ENCODE results near the gene ATIC.

The ATIC gene

DNA sequence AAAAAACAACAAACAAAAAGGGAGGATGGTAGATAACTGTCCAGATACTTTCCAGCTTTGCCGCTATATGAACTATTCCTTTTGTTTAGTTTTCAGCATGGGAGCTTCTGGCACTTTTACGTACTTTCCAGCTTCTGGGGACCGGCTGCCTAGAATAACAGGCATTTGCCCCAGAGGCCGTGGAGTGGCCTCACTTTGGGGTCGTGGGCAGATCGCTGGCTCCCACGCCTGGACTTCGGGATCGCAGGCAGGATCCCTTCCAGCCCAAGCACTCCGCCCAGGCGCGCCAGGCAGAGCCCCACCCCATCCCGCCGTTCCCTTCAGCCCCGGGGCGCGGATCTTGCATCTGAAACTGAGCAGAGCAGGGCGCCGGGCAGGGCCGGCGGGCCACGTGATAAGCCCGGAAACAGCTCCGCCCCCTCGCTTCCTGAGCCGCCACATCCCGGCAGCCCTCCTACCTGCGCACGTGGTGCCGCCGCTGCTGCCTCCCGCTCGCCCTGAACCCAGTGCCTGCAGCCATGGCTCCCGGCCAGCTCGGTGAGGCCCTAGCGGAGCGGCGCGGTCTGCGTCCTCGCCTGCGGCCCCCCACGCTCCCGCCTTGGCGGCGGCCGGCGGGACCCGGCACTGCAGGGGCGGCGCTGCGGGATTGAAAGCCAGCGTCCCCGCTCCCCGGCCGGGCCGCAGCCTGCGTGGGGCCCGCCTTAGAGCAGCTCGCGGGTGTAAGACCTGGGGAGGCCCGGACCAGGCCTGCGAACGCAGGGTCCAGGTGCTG lies at the start of gene ATIC:
Gene ATIC (plus strand): TSS at position 435 of the 772 bp plus-strand sequence. CDS start 84 bp downstream, at position 519.
- Histone ChIP-seq H3K27me3 (ENCODE audit: insufficient read depth, low read length) (no peaks in the 10 kb centered on the region), H3K9me3 (ENCODE audit: low read length) (no peaks in the 10 kb centered on the region), H3K4me3 (ENCODE audit: low read length) (peak within 1 kb of the TSS; percentile 37), H3K36me3 (ENCODE audit: insufficient read depth, low read length) (no peaks in the 10 kb centered on the region), H2AFZ (ENCODE audit: low read depth, low read length) (peak within 1 kb of the TSS; percentile 84), H3K4me1 (ENCODE audit: insufficient read depth, low read length) (no peaks in the 10 kb centered on the region)

DNA sequence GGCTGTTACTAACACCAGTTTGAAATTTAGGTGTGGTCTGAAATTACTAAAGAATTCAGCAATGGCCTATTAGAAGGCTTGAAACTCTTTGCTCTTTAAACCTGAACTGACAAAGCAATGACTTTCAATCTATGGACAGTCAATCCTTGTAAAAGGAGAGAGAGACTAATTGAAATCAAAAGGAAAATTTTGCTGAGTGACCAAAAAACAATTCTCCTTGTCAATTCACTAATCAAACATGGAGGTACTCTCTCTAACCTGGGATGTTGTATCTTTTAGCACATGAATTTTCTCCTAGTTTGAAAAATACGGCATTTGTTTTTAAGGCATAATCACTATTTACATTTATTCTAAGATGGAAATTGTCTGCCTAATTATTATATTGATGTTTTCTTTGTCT lies 49.6 kb upstream of the ATIC start:
- H3K4me3 ChIP-seq (ENCODE audit: low read length), result no peak overlapping the region
- no peak overlapping the region for H2AFZ ChIP-seq (ENCODE audit: low read depth, low read length)
- no peaks in the 10 kb centered on the region for H3K27me3 ChIP-seq (ENCODE audit: insufficient read depth, low read length)
- peaks cover 9% of the 10 kb centered on the region for H3K4me1 ChIP-seq (ENCODE audit: insufficient read depth, low read length)
- no peaks in the 10 kb centered on the region for H3K9me3 ChIP-seq (ENCODE audit: low read length)
- no peaks in the 10 kb centered on the region for H3K36me3 ChIP-seq (ENCODE audit: insufficient read depth, low read length)

DNA sequence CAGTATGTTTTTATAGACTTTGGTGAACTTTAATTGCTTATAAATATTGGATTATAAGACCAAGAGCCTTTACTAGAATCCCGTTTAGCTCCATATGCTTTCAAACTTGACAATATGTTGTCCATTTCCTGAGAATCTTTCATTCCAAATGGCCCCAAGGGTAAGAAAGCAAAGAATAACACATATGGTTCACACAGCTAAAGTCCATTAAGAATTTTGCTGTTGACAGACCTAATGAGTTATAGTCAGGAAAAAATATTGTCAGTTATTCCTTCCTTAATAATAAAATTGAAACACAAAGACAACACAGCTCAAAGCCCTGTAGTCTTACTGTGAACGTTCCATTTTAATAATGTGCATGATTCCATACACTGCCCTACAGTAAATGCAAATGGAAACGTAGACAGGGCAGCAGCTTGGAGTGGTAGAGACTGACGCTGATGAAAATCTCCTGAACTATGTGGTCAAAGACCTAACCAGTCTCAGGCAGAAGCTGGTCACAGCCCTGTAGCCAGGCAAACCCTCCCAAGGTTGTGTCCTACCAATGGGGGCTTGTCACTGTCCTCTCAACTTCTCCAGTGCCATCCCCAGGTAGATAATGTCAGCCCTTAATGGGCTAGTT lies 49.0 kb upstream of the ATIC start:
- Histone ChIP-seq H3K4me1 (ENCODE audit: insufficient read depth, low read length) (peaks cover 9% of the 10 kb centered on the region), H3K27me3 (ENCODE audit: insufficient read depth, low read length) (no peaks in the 10 kb centered on the region), H3K36me3 (ENCODE audit: insufficient read depth, low read length) (no peaks in the 10 kb centered on the region), H3K9me3 (ENCODE audit: low read length) (no peaks in the 10 kb centered on the region), H3K4me3 (ENCODE audit: low read length) (no peak overlapping the region), H2AFZ (ENCODE audit: low read depth, low read length) (no peak overlapping the region)

DNA sequence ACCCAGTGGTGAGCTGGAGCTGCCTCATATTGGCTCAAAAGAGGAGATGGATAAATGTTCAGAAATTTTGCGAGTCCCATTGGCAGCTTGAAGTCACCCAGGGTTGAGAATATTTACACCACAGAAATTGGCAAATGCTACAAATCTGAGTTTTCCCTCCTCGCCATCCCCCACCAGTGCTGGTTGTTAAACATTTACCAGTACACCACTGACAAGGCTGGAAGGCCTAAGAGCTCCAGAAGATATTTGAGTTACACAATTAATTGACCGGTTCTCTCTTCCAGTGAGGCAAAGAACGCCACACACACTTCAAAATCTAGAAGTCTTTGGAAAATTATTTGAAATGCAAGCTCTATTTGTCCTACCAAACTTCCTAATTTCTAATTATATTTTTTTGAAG lies 47.5 kb upstream of the ATIC start:
- Histone ChIP-seq H3K36me3 (ENCODE audit: insufficient read depth, low read length) (no peaks in the 10 kb centered on the region), H2AFZ (ENCODE audit: low read depth, low read length) (no peak overlapping the region), H3K27me3 (ENCODE audit: insufficient read depth, low read length) (no peaks in the 10 kb centered on the region), H3K9me3 (ENCODE audit: low read length) (no peaks in the 10 kb centered on the region), H3K4me3 (ENCODE audit: low read length) (no peak overlapping the region), H3K4me1 (ENCODE audit: insufficient read depth, low read length) (peaks cover 11% of the 10 kb centered on the region)

DNA sequence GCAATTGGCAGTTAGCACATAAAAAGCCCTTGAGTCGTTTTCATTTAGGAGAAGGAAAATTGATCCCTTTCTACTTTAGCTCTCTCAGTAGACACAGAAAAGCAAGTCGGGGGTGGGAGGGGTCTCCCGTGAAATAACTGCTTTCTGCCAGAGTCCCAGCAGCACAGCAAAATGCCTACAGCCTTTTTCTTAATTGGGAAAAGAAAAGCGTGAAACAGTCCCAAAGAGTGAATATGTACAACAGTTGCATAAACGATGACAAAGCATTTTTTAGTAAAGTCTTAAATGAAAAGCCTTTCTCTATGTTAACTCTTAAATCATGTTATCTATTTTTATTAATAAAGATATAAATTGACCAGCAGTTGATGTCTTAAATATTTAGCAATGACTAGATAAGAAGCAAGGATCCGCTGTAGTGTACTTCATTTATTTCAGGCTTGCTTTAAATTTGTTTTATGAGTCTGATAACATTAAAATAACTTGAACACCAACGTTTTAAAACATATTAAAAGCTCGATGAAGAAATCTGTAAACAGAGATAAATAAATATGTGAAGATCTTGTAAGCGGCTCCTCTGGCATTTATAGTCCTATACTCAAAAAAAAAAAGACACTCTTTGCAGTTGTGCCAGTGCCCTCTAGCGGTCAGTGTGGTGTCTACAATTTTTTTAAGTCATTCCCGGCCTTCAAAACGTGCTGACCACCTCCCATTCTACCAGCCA lies 42.3 kb upstream of the ATIC start:
- Histone ChIP-seq H3K4me3 (ENCODE audit: low read length) (no peak overlapping the region), H3K4me1 (ENCODE audit: insufficient read depth, low read length) (peaks cover 5% of the 10 kb centered on the region), H3K36me3 (ENCODE audit: insufficient read depth, low read length) (no peaks in the 10 kb centered on the region), H2AFZ (ENCODE audit: low read depth, low read length) (peak overlapping the region; percentile 26), H3K27me3 (ENCODE audit: insufficient read depth, low read length) (no peaks in the 10 kb centered on the region), H3K9me3 (ENCODE audit: low read length) (no peaks in the 10 kb centered on the region)

DNA sequence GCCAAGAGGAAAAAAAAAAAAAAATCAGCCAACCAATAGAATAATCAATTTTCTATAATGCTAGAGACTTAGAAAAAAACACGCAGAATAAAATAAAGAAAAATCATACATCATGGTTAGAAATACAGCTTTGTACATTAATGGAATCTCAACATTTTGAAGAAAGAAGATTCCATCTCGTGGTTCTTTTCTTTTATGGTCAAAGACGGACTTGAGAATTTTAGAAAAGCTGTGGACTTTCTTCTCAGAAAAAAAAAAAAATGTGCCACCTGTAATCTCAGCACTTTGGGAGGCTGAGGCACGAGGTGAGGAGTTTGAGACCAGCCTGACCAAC lies 41.8 kb upstream of the ATIC start:
- Histone ChIP-seq H3K27me3 (ENCODE audit: insufficient read depth, low read length) (no peaks in the 10 kb centered on the region), H2AFZ (ENCODE audit: low read depth, low read length) (no peak overlapping the region), H3K4me3 (ENCODE audit: low read length) (no peak overlapping the region), H3K4me1 (ENCODE audit: insufficient read depth, low read length) (peaks cover 5% of the 10 kb centered on the region), H3K9me3 (ENCODE audit: low read length) (no peaks in the 10 kb centered on the region), H3K36me3 (ENCODE audit: insufficient read depth, low read length) (no peaks in the 10 kb centered on the region)

DNA sequence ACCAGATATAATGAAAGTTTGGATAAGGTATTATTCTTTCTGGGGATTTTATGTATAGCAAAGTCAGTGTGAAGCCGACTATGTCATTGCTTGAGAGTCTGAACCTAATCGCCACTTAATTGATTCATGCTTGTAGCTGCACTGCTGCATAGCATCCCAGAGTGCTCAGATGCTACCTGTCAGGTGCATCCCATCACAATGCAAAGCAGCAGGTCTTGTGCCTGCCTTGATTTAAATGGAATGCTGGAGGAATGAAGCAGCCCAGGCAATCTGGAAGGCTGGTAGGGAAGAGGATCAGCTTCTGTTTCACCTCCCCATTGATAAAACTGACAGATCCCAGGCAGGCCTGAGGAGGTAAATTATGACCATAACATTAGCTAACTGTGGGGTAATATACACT lies 40.4 kb upstream of the ATIC start:
- Histone ChIP-seq H3K27me3 (ENCODE audit: insufficient read depth, low read length) (no peaks in the 10 kb centered on the region), H3K4me3 (ENCODE audit: low read length) (no peak overlapping the region), H3K36me3 (ENCODE audit: insufficient read depth, low read length) (no peaks in the 10 kb centered on the region), H3K9me3 (ENCODE audit: low read length) (no peaks in the 10 kb centered on the region), H3K4me1 (ENCODE audit: insufficient read depth, low read length) (peaks cover 5% of the 10 kb centered on the region), H2AFZ (ENCODE audit: low read depth, low read length) (no peak overlapping the region)

DNA sequence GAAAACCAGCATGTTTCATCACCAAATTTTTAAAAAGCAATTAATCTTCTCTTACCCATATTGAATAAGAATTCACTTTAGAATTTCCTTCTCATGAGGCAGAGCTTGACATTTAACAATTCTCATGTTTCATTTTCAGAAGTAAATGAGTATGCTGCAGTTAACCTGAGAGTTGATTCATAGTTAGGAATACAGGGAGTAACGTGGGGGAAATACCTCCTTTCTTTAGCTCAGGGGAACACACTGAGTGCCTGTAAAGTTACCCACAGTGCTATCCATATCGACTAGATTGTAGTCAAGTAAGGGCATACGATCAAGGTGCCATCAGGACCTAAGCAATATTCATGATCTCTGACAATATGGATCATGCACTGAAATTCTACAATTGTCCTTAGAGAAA lies 38.9 kb upstream of the ATIC start:
- H3K9me3 ChIP-seq (ENCODE audit: low read length), result no peaks in the 10 kb centered on the region
- H3K4me3 ChIP-seq (ENCODE audit: low read length), result no peak overlapping the region
- no peaks in the 10 kb centered on the region for H3K27me3 ChIP-seq (ENCODE audit: insufficient read depth, low read length)
- H3K4me1 ChIP-seq (ENCODE audit: insufficient read depth, low read length), result peaks cover 5% of the 10 kb centered on the region
- H3K36me3 ChIP-seq (ENCODE audit: insufficient read depth, low read length), result no peaks in the 10 kb centered on the region
- H2AFZ ChIP-seq (ENCODE audit: low read depth, low read length), result no peak overlapping the region

DNA sequence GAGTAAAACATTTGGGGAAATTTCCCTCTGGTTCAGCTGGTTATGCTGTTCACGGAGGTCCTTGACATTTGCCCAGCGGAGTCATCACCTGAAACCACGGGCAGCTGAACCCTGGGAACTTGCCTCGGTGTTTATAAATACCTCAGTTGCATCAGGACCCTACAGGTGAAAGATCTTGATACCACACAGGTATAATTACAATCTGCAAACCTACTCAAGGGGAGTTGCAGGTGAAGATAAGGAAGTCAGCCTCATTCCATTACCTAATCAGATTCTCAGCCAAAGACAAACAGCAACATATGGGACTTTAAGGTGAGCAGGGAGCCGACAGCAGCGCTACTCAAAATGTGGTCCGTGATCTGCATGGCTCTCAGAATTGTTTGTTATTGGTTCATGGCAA lies 37.0 kb upstream of the ATIC start:
- Histone ChIP-seq H3K36me3 (ENCODE audit: insufficient read depth, low read length) (no peaks in the 10 kb centered on the region), H3K9me3 (ENCODE audit: low read length) (no peaks in the 10 kb centered on the region), H3K4me1 (ENCODE audit: insufficient read depth, low read length) (no peaks in the 10 kb centered on the region)

DNA sequence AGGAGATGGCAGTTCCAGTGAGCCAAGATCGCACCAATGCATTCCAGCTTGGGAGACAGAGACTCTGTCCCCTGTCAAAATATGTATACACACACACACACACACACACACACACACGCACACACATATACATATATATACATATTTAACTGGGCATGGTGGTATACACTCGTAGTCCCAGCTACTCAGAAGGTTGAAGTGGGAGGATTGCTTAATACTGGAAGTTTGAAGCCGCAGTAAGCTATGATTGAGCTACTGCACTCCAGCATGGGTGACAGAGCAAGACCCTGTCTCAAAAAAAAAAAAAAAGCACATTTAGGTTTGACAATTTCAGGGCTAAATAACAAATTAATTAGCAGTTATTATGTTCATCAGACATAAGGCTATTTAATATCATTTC lies 36.0 kb upstream of the ATIC start:
- no peak overlapping the region for H2AFZ ChIP-seq (ENCODE audit: low read depth, low read length)
- H3K36me3 ChIP-seq (ENCODE audit: insufficient read depth, low read length), result no peaks in the 10 kb centered on the region
- no peaks in the 10 kb centered on the region for H3K9me3 ChIP-seq (ENCODE audit: low read length)
- no peaks in the 10 kb centered on the region for H3K4me1 ChIP-seq (ENCODE audit: insufficient read depth, low read length)
- no peak overlapping the region for H3K4me3 ChIP-seq (ENCODE audit: low read length)
- no peaks in the 10 kb centered on the region for H3K27me3 ChIP-seq (ENCODE audit: insufficient read depth, low read length)

More for the DNA sequence above, 37.0 kb upstream of the ATIC start:
- no peak overlapping the region for H2AFZ ChIP-seq (ENCODE audit: low read depth, low read length)
- no peak overlapping the region for H3K4me3 ChIP-seq (ENCODE audit: low read length)
- H3K27me3 ChIP-seq (ENCODE audit: insufficient read depth, low read length), result no peaks in the 10 kb centered on the region

DNA sequence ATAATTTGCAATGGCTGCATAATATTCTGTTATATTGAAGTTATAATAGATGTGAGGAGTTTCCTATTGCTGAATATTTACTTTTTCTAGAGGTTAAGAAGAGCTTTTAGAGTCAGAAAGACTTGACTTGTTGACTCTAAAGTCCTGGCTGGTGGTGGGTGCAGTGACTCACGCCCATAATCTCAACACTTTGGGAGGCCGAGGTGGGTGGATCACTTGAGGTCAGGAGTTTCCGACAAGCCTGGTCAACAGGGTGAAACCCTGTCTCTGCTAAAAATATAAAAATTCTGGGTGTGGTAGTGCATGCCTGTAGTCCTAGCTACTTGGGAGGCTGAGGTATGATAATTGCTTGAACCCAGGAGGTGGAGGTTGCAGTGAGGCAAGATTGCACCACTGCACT lies 33.9 kb upstream of the ATIC start:
- H3K9me3 ChIP-seq (ENCODE audit: low read length), result no peaks in the 10 kb centered on the region
- no peak overlapping the region for H2AFZ ChIP-seq (ENCODE audit: low read depth, low read length)
- H3K4me1 ChIP-seq (ENCODE audit: insufficient read depth, low read length), result no peaks in the 10 kb centered on the region
- H3K27me3 ChIP-seq (ENCODE audit: insufficient read depth, low read length), result no peaks in the 10 kb centered on the region
- H3K4me3 ChIP-seq (ENCODE audit: low read length), result no peak overlapping the region
- H3K36me3 ChIP-seq (ENCODE audit: insufficient read depth, low read length), result no peaks in the 10 kb centered on the region

DNA sequence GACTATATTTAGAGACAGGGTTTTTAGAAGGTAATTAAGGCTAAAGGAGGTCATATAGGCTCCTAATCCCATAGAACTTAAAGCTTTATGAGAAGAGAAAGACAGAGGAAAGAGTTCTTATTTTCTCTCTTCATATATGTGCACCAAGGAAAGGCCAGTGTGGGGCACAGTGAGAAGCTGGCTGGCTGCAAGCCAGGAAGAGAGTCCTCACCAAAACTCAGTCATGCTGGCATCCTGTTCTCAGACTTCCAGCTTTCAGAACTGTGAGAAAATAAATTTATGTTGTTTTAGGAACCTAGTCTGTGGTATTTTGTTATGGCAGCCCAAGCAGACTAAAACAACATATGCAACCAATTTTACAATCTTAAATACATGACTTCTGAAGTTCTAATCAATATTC lies 31.5 kb upstream of the ATIC start:
- Histone ChIP-seq H3K27me3 (ENCODE audit: insufficient read depth, low read length) (no peaks in the 10 kb centered on the region), H3K36me3 (ENCODE audit: insufficient read depth, low read length) (no peaks in the 10 kb centered on the region), H3K4me1 (ENCODE audit: insufficient read depth, low read length) (no peaks in the 10 kb centered on the region), H2AFZ (ENCODE audit: low read depth, low read length) (no peak overlapping the region), H3K9me3 (ENCODE audit: low read length) (no peaks in the 10 kb centered on the region), H3K4me3 (ENCODE audit: low read length) (no peak overlapping the region)

DNA sequence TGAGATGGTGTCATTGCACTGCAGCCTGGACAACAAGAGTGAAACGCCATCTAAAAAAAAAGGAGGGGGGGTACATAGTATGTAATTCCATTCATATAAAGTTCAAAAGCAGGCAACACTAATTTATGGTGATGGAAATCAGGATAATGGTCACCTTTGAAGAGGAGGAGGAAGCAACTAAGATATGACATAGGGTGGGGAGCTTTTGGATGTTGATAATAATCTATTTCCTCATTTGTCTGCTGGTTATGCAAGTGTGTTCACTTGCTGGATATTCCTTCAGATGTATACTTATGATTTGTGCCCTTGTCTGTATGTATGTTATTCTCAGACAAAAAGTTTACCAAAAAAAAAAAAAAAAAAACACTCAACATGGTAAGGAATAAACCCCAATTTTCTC lies 28.6 kb upstream of the ATIC start:
- Histone ChIP-seq H3K9me3 (ENCODE audit: low read length) (no peaks in the 10 kb centered on the region), H3K4me3 (ENCODE audit: low read length) (no peak overlapping the region), H2AFZ (ENCODE audit: low read depth, low read length) (no peak overlapping the region), H3K4me1 (ENCODE audit: insufficient read depth, low read length) (no peaks in the 10 kb centered on the region), H3K27me3 (ENCODE audit: insufficient read depth, low read length) (no peaks in the 10 kb centered on the region), H3K36me3 (ENCODE audit: insufficient read depth, low read length) (no peaks in the 10 kb centered on the region)
